ENCODE data around the gene HINT2. TPM values are rescaled to one million over a fixed set of nuclear protein-coding genes. Genes with fewer than 3 reads are reported as not detected.

HINT2 gene
- total RNA-seq, 2 experiments from 2014 or later = 67.7 to 70.8 TPM

Other genes starting within 250 kb of the HINT2 start
- gene TESK1, start 209.8 kb downstream of the HINT2 start, total RNA-seq = 10 to 100 TPM; 47.9 to 51.6 TPM
- gene CD72, start 196.6 kb downstream of the HINT2 start, total RNA-seq = 10 to 100 TPM; 13.7 to 15.1 TPM
- 10 to 100 TPM; 62.0 to 63.7 TPM for gene SIT1, start 164.1 kb downstream of the HINT2 start, total RNA-seq
- gene RMRP, start 157.0 kb downstream of the HINT2 start, total RNA-seq = 1,000 to 10,000 TPM; 9,117 to 9,295 TPM
- gene CCDC107, start 156.8 kb downstream of the HINT2 start, total RNA-seq = 10 to 100 TPM; 17.1 to 18.3 TPM
- 10 to 100 TPM; 12.6 to 13.7 TPM for gene ARHGEF39, start 149.8 kb downstream of the HINT2 start, total RNA-seq
- gene CA9, start 141.1 kb downstream of the HINT2 start, total RNA-seq = 1 to 10 TPM; 5.5 to 6.2 TPM
- 1 to 10 TPM; 3.7 to 3.9 TPM for gene TPM2, start 125.1 kb downstream of the HINT2 start, total RNA-seq
- 100 to 1,000 TPM; 233 to 235 TPM for gene TLN1, start 82.8 kb downstream of the HINT2 start, total RNA-seq
- 10 to 100 TPM; 32.0 to 33.4 TPM for gene CREB3, start 82.4 kb downstream of the HINT2 start, total RNA-seq
- gene GBA2, start 65.8 kb downstream of the HINT2 start, total RNA-seq = 10 to 100 TPM; 38.7 to 40.1 TPM
- 10 to 100 TPM; 17.1 to 17.3 TPM for gene RGP1, start 65.8 kb downstream of the HINT2 start, total RNA-seq
- under 1 TPM in 1 of 2 experiments, not detected in 1; 0.65 TPM for gene MSMP, start 60.8 kb downstream of the HINT2 start, total RNA-seq
- 1 to 10 TPM; 9.7 TPM for gene NPR2, start 23.5 kb downstream of the HINT2 start, total RNA-seq
- 1 to 10 TPM; 1.0 to 1.2 TPM for gene SPAG8, start 2.8 kb downstream of the HINT2 start, total RNA-seq
- gene FAM221B, start 13.7 kb upstream of the HINT2 start, total RNA-seq = not detected
- gene TMEM8B, start 14.2 kb upstream of the HINT2 start, total RNA-seq = 1 to 10 TPM; 2.2 to 2.4 TPM
- not detected for gene OR13J1, start 55.4 kb upstream of the HINT2 start, total RNA-seq
- gene HRCT1, start 91.2 kb upstream of the HINT2 start, total RNA-seq = not detected
- gene SPAAR, start 94.4 kb upstream of the HINT2 start, total RNA-seq = not detected
- gene OR2S2, start 143.1 kb upstream of the HINT2 start, total RNA-seq = not detected
- gene RECK, start 221.9 kb upstream of the HINT2 start, total RNA-seq = 1 to 10 TPM; 4.2 to 4.4 TPM